MM.1S (cell line): ENCODE measurements around the gene GNAS.
A peak's percentile ranks its signal among the peaks of the same experiment; 100 is the strongest.

Experiments used
- DNase-seq: peaks from one replicate; pipeline ENCODE4 v3.0.0-alpha.2; 2015
- H2AFZ ChIP-seq: fragments of 300-600 bp; sonication (generic); 2 replicates; pipeline ENCODE4 v1.6.0; 2016; ENCODE audit warnings: antibody characterized with exemption, low read length
- H3F3A ChIP-seq: fragments of 300-600 bp; sonication (generic); 2 replicates; pipeline ENCODE4 v1.6.1; 2016; ENCODE audit warnings: mild to moderate bottlenecking, antibody characterized with exemption, low read length, moderate library complexity, mixed read lengths; ENCODE audit not compliant: insufficient read depth
- H3K27ac ChIP-seq: fragments of 300-600 bp; sonication (generic); 2 replicates; pipeline ENCODE4 v1.5.1; 2016; ENCODE audit warnings: mild to moderate bottlenecking, low read length
- H3K27me3 ChIP-seq: fragments of 300-600 bp; sonication (generic); replicated peaks from 2 replicates; pipeline ENCODE4 v1.6.0; 2016; ENCODE audit warnings: low read length; ENCODE audit not compliant: insufficient read depth
- H3K36me3 ChIP-seq: fragments of 300-600 bp; sonication (generic); replicated peaks from 2 replicates; pipeline ENCODE4 v1.6.1; 2016; ENCODE audit warnings: mild to moderate bottlenecking, low read length, mixed read lengths; ENCODE audit not compliant: insufficient read depth
- H3K4me1 ChIP-seq: fragments of 300-600 bp; sonication (generic); 2 replicates; pipeline ENCODE4 v1.6.1; 2016; ENCODE audit warnings: low read length, mixed read lengths
- H3K4me2 ChIP-seq: fragments of 300-600 bp; sonication (generic); 2 replicates; pipeline ENCODE4 v1.6.0; 2016; ENCODE audit warnings: low read depth, low read length
- H3K4me3 ChIP-seq: fragments of 300-600 bp; sonication (generic); 2 replicates; pipeline ENCODE4 v1.5.1; 2016; ENCODE audit warnings: low read length, mixed read lengths
- H3K79me2 ChIP-seq: fragments of 300-600 bp; sonication (generic); 2 replicates; pipeline ENCODE4 v1.6.1; 2016; ENCODE audit warnings: mixed run types, low read length, mixed read lengths
- H3K9ac ChIP-seq: fragments of 300-600 bp; sonication (generic); 2 replicates; pipeline ENCODE4 v1.6.1; 2016; ENCODE audit warnings: low read length, mixed read lengths
- H3K9me2 ChIP-seq: fragments of 300-600 bp; sonication (generic); replicated peaks from 2 replicates; pipeline ENCODE4 v1.6.1; 2016; ENCODE audit warnings: mild to moderate bottlenecking, low read length, mixed read lengths; ENCODE audit not compliant: insufficient read depth
- H3K9me3 ChIP-seq: fragments of 300-600 bp; sonication (generic); replicated peaks from 2 replicates; pipeline ENCODE4 v1.6.1; 2016; ENCODE audit warnings: mild to moderate bottlenecking, low read length, mixed read lengths; ENCODE audit not compliant: insufficient read depth
- H4K20me1 ChIP-seq: fragments of 300-600 bp; sonication (generic); 2 replicates; pipeline ENCODE4 v1.6.1; 2016; ENCODE audit warnings: mild to moderate bottlenecking, low read length, moderate library complexity, mixed read lengths; ENCODE audit not compliant: insufficient read depth
- CTCF ChIP-seq: fragments of 300-600 bp; sonication (generic); IDR thresholded peaks from 2 replicates; pipeline ENCODE4 v1.5.1; 2016; ENCODE audit warnings: antibody characterized with exemption, low read length, mixed read lengths
- EZH2 ChIP-seq: fragments of 300-600 bp; sonication (generic); optimal IDR thresholded peaks from 2 replicates; pipeline ENCODE3; 2017; ENCODE audit warnings: low read depth, mild to moderate bottlenecking, antibody characterized with exemption, low read length, mixed read lengths
- EZH2phosphoT487 ChIP-seq: fragments of 300-600 bp; sonication (generic); IDR thresholded peaks from 2 replicates; pipeline ENCODE4 v1.6.1; 2018; ENCODE audit warnings: antibody characterized with exemption, low read length

Gene GNAS

GRCh38 chr20:58895448-58896180, 43.1 kb downstream of the GNAS start:
- peaks cover 19% of the 10 kb centered on the region for H3K36me3 ChIP-seq
- no peaks in the 10 kb centered on the region for H3K9me3 ChIP-seq
- H3K79me2 ChIP-seq: peaks cover 89% of the 10 kb centered on the region
- no peak overlapping the region for H2AFZ ChIP-seq
- no peak overlapping the region for H3K9ac ChIP-seq
- no peaks in the 10 kb centered on the region for H3K27me3 ChIP-seq
- H3K4me1 ChIP-seq: peaks cover 22% of the 10 kb centered on the region
- no peaks in the 10 kb centered on the region for H3K9me2 ChIP-seq
- no peak overlapping the region; the same call in 1 of the 2 replicates for H3K27ac ChIP-seq
- peak overlapping the region; percentile 73; the same call in 1 of the 2 replicates for H3K4me2 ChIP-seq
- H4K20me1 ChIP-seq: peaks cover 21% of the 10 kb centered on the region; the same call in 1 of the 2 replicates
- H3F3A ChIP-seq: peaks cover 7% of the 10 kb centered on the region; the same call in 1 of the 2 replicates
- TF ChIP-seq EZH2phosphoT487 (no peak), EZH2 (no peak), CTCF (no peak)
- H3K4me3 ChIP-seq: no peak overlapping the region
- no peak for DNase-seq

GRCh38 chr20:58896820-58897219, 44.3 kb downstream of the GNAS start:
- Histone ChIP-seq H3K9me2 (no peaks in the 10 kb centered on the region), H3K4me3 (no peak overlapping the region), H3K27ac (no peak overlapping the region), H3K4me2 (no peak overlapping the region), H3K36me3 (peaks cover 19% of the 10 kb centered on the region), H3F3A (peaks cover 11% of the 10 kb centered on the region; the same call in 1 of the 2 replicates), H3K79me2 (peaks cover 99% of the 10 kb centered on the region), H3K4me1 (peaks cover 22% of the 10 kb centered on the region), H2AFZ (no peak overlapping the region), H3K9me3 (no peaks in the 10 kb centered on the region), H3K27me3 (no peaks in the 10 kb centered on the region), H4K20me1 (peaks cover 21% of the 10 kb centered on the region; the same call in 1 of the 2 replicates), H3K9ac (no peak overlapping the region)
- no peak for DNase-seq
- no peak for TF ChIP-seq EZH2
- TF ChIP-seq CTCF: no peak
- no peak for TF ChIP-seq EZH2phosphoT487

- Histone ChIP-seq H3K4me3 (no peak overlapping the region), H4K20me1 (peaks cover 21% of the 10 kb centered on the region; the same call in 1 of the 2 replicates), H3F3A (peaks cover 15% of the 10 kb centered on the region), H3K9ac (no peak overlapping the region), H3K27me3 (no peaks in the 10 kb centered on the region), H3K36me3 (peaks cover 19% of the 10 kb centered on the region), H3K27ac (no peak overlapping the region), H3K9me2 (no peaks in the 10 kb centered on the region), H3K4me2 (no peak overlapping the region), H3K79me2 (peaks cover 100% of the 10 kb centered on the region), H3K4me1 (peaks cover 27% of the 10 kb centered on the region), H2AFZ (no peak overlapping the region), H3K9me3 (no peaks in the 10 kb centered on the region)
- TF ChIP-seq EZH2 (no peak), EZH2phosphoT487 (no peak), CTCF (no peak)
- DNase-seq: no peak
These were observed 45.0 kb downstream of the GNAS start for GRCh38 chr20:58897488-58897887.
